Stimulated activated CD8-positive, alpha-beta memory T cell treated with anti-CD3 and anti-CD28 coated beads, Interleukin-2, amount 100 ng/mL, for 1 hour (primary cell): ENCODE results near the gene GABRD.

Experiments
- DNase-seq, 2 donors: peaks; one replicate each; pipeline ENCODE4 v3.0.0-alpha.2; 2020; ENCODE audit warnings: low read depth in 2 of 2

The GABRD gene

GRCh38 chr1:1985375-1986050 lies 33.6 kb upstream of the GABRD start:
- DNase-seq, result no peak

DNA sequence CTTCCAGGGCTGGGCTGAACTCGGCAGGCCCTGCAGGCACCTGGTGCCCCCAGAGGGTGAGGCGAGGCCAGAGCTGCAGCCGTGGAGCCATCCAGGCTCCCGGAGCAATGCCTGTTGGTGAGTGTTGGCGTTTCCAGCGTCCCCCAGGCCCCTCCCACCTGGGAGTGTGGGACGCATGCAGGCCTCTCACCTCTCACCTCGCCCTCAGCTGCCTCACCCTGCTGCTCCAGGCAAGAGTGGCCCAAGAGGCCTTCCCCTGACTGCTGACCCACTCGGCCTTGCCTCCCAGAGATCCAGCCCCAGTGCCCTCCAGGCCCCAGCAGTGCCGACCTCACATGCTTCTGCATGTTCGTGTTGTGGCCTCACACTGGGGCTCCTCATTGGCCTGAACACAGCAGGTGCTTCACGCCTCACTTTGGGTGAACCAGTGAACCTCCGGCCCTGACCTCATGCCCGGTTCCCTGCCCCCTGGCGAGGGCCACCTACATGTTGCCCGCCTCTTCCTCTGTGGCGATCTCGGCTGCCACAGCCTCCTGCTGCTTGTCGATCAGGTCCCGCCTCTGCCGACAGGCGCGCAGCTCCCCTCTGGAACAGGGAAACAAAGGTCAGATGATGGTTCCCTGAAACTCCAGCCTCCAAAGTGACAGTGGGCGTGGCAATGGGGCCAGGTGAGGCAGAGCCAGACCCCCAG lies 32.5 kb upstream of the GABRD start:
- DNase-seq, result no peak

GRCh38 chr1:1987142-1987510 lies 32.0 kb upstream of the GABRD start:
- DNase-seq, result no peak

DNA sequence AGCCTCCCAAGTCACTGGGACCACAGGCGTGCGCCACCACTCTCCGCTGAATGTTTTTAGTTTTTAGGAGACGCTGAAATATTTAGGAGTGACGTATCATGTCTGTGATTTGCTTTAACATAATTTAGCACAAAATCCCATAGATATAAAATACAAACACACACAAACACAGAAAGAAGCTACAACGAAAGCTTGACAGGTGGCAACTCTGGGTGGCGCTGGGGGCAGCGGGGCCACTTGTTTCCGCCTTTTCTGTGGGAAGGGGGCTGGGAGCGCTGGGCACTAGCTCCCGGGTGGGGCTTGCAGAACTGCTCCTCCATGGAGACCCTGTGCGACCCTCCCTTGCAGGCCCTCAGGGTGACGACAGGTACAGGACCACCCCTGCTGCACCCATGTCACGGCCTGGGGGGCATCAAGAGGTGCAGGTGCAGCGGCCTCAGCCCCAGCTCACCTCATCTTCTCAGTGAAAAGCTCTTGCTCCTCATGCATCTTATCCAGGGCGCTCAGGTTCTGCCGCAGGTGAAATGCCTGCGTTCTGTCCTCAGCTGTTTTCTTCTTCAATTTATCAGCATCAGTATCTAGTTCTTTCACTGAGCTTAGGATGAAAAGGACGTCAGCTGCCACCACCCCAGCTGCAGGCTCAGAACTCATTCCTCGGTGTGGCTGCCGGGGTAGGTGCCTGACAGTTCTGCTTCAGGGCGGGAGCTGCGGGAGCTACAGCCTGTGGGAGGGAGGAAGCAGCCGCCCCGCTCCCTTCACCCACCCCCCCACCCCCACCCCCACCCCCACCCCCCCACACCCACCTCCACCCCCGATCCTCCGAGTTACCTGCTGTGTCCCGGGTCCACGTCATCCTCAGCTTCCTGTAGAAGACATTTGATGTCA lies 30.8 kb upstream of the GABRD start:
- DNase-seq, result no peak

DNA sequence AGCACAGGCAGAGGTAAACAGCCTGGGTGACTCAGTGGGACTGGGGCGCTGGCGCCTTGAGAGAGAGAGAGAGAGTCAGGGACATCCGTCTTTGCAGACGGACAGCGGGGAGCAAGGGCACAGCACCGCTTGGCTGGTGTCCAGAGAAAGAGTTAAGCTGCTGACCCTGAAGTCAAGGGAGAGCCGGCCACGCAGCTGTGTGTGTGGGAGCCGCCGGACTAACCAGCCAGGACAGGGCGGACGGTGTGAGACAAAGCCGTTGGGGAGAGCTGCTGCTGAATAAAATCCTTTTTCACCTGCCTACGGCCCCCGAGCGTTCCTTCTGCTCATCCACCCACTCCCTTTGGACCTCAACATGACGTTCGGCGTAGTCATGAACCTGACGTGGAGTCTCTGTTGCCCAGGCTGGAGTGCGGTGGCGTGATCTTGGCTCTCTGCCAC lies 30.0 kb upstream of the GABRD start:
- no peak for DNase-seq

- no peak for DNase-seq
These were observed 29.4 kb upstream of the GABRD start for GRCh38 chr1:1989789-1990188.

DNA sequence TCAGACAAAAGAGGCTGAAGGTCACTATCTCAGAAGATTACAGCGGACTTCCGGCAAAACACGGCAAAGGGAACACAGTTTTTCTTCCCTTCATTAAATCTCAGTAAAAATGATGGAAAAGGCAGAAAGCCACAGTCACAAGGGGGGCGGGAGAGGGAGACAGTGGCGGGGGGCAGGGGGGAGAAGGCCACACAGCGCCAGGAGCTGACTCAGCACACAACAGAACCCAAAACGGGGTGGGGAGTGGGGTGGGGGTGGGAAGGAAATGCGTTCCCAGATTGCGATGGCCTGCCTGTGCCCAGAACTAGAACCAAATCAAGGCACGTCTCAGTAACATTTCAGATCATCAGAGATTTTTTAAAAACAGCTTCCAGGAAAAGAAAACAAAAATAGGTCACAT lies 28.9 kb upstream of the GABRD start:
- no peak for DNase-seq

GRCh38 chr1:1994536-1994935 lies 24.6 kb upstream of the GABRD start:
- DNase-seq, result no peak

DNA sequence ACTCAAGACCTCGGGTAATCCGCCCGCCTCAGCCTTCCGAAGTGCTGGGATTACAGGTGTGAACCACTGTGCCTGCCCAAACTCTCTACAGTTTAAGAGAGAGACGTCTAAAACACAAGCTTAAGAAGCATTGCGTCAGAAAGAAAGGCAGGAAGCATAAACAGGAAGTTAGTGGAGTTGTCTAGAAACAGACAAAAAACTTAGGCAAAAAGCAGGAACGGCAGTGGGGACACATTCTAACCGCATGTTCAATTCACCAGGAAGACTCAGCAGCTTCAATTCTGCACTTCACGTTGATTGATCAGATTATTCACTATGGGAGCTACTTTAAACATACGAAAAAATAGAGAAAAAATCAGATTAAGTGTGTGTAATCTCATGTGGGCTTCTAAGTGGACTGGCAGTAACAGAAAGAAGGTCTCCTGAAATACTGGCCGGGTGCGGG lies 22.9 kb upstream of the GABRD start:
- DNase-seq, result no peak

- DNase-seq, result no peak
These were observed 21.6 kb upstream of the GABRD start for GRCh38 chr1:1997576-1997975.

DNA sequence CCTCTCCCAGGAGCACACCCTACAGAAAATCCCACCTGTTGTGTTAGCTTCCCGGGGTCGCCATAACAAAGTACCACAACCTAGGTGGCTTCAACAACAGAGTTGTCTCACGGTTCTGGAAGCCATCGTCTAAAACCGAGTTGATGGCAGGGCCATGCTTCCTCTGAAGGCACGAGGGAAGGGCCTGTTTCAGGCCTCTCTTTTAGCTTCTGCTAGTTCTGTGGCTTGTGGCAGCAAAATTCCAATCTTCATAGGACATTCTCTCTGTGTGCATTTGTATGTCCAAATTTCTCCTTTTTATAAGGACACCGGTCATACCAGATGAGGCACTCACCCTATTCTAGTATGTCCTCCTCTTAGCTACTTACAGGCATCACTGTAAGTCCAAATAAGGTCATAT lies 18.7 kb upstream of the GABRD start:
- no peak for DNase-seq

- DNase-seq, result no peak
These were observed 18.3 kb upstream of the GABRD start for GRCh38 chr1:2000850-2001249.

- DNase-seq, result no peak
These were observed 17.3 kb upstream of the GABRD start for GRCh38 chr1:2001773-2002411.

- no peak for DNase-seq
These were observed 15.5 kb upstream of the GABRD start, which contains the start of gene CFAP74 for GRCh38 chr1:2003541-2004131. CFAP74 (minus strand) TSS chr1:2003786; CDS start chr1:1990956, 12,830 bp downstream.

- no peak for DNase-seq
These were observed 14.3 kb upstream of the GABRD start for GRCh38 chr1:2004856-2005255.

DNA sequence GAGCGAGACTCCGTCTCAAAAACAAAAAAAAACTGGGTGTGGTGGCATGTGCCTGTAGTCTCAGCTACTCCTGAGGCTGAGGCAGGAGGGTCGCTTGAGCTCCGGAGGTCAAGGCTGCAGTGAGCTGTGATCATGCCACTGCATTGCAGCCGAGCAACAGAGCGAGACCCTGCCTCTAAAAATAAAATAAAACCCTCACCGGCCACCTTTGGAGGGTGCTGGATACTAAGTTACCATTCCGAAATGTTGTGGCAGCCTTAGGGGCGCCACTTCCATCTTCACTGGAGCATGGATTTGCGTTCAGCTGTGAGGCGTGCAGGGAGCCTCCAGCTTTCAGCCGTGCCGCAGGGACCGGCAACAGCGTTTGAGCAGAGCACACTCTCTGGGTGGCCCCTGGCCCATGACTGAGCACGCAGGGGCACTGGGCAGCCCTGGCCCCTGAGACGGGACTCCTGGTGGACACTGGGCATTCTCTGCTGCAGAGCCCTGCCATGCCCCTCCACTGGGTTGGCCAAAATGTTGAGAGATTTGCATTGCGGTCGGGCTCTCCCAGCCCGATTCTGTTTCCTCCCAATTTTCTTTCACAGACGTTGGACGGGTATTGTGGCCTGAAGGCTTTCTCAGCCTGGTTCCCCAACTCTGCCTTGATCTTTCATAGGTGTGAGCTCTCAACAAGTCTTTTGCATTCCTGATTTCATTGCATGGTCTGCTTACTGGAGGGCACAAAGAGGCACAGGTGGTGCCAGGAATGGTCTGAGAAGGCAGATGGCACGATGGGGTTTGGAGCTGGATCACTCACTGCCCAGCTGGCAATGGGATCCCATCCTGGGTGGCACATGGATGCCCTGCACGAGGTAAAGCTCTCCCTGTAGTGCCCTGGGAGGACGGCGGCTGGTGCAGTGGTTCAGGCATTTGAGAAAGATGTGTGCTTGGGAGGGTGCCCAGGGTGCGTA lies 9.8 kb upstream of the GABRD start:
- no peak for DNase-seq

DNA sequence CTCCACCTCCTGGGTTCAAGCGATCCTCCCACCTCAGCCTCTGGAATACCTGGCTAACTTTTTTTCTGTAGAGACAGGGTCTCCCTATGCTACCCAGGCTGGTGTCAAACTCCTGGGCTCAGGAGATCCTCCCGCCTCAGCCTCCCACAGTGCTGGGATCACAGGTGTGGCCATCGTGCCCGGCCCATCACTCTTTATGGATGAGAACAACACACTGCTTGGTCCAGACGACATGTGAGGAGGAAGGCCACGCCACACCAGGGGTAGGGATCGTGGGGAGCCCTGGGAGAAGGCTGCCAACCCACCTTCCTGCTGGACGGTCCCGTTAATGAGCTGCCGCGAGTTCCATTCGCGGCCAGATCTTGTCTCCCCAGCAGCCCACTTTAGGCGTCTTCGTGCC lies 5.0 kb upstream of the GABRD start:
- no peak for DNase-seq

DNA sequence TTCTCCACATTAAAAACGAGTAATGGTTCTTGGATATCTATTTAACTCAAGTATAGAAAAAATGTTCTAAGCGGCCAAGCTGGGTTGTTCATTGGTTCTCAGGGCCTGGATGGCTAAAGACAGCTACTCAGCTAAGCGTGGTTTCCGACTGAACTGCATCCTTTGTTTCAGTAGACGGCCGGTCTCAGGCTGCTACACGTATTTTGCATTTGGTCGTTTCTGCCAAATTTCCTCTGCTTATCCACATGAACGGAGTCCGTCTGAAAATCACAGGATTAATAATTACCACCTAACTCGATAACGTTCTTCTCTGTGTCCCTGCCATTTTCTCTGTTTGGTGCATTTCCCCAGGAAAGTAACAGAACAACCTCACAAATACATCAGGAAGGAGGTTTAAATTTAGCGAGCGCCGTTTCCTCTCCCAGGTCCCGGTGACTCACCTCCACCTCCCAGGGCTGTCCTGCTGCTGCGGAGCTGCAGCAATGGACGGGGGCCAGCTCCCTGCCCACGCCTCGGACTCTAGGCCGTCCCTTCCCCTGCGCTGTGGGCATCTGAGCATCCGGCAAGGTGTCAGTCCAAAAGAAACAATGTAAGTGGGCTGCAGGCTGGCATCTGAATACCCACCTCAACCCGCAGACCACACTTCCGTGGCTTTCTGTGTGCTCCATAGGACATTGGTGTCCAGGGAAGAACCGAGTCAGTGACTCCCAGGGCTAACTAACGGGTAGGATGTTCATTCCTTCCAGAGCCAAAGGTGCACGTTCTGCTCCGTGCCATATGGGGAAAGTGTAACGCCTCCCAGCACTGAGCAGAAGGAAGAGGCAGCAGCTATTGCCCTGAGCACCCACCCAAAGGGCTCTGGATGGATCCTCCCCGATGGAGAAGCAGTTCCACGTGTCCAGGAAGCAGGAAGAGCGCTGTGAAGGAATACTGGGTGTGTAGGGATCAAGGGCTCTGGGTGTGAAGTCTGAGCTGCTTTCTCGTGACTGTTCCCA lies 4.1 kb upstream of the GABRD start:
- DNase-seq, result no peak

DNA sequence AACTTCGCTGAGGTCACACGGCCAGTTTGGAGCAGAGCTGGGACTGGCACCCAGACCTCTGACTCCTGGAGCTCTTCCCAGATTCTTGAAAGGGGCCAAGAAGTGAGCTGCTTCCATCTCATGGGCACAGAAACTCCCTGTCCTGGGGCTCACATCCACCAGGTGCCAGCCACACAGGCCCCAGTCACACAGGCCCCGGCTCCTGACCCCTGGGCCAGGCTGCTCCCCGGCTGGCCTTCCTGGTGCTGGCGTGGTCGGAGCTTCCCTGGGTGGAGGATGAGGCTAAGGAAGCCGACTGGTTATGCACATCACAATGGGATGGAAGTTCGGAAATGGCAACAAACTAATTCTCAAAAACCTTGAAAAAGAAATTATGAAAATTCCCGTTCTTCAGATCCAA lies 3.0 kb upstream of the GABRD start:
- no peak for DNase-seq
